HEK293 (cell line): ENCODE measurements around the gene S100A13.

Source experiments
- CTCF ChIA-PET: fragments of 350-600 bp; formaldehyde crosslinking; extraction: SDS; loops from one replicate; lab custom pipeline; 2021; ENCODE audit warnings: antibody characterized with exemption; lab: Yijun Ruan, JAX
- POLR2A ChIA-PET: fragments of 300-600 bp; formaldehyde crosslinking; extraction: SDS; loops from one replicate; lab custom pipeline; 2020; ENCODE audit warnings: antibody characterized with exemption, inconsistent platforms; lab: Yijun Ruan, JAX
- H3K27ac ChIP-seq: fragments of 200-500 bp; sonication (Bioruptor generic); 2 replicates; pipeline ENCODE4 v1.5.1; 2014; ENCODE audit warnings: low read depth, low read length, control low read depth, inconsistent platforms; ENCODE audit errors: extremely low read depth
- H3K36me3 ChIP-seq, 2 experiments: fragments of 200-500 bp in 1 of 2; sonication (Bioruptor generic) in 1 of 2; 1 replicate in 1 of 2; 2 replicates in 1 of 2; pipeline ENCODE4 v1.5.1; 2014 to 2017; ENCODE audit warnings: inconsistent platforms in 2 of 2, low read length in 2 of 2; ENCODE audit not compliant: control insufficient read depth in 2 of 2, insufficient read depth in 1 of 2
- H3K4me1 ChIP-seq: fragments of 200-500 bp; sonication (Bioruptor generic); 2 replicates; pipeline ENCODE4 v1.5.1; 2014; ENCODE audit warnings: mild to moderate bottlenecking, low read length, inconsistent platforms; ENCODE audit not compliant: control insufficient read depth, insufficient read depth
- H3K4me3 ChIP-seq: 2 replicates; pipeline ENCODE4 v1.5.1; 2011; ENCODE audit warnings: low read depth, mild to moderate bottlenecking, control low read depth, low read length, moderate library complexity
- H3K9me3 ChIP-seq: fragments of 200-500 bp; sonication (Bioruptor generic); 2 replicates; pipeline ENCODE4 v1.5.1; 2014; ENCODE audit warnings: low read depth, low read length, inconsistent platforms; ENCODE audit not compliant: control insufficient read depth, insufficient read depth
- BCL11A ChIP-seq: fragments of 450-650 bp; formaldehyde crosslinking; IDR thresholded peaks from 2 replicates; pipeline ENCODE4 v1.5.1; 2016; ENCODE audit warnings: low read depth, missing biosample characterization, missing genetic modification characterization
- EGR2 ChIP-seq: fragments of 450-650 bp; formaldehyde crosslinking; IDR thresholded peaks from 2 replicates; pipeline ENCODE4 v1.5.1; 2016; ENCODE audit warnings: low read depth, missing biosample characterization, missing genetic modification characterization
- GLIS1 ChIP-seq: fragments of 450-650 bp; formaldehyde crosslinking; IDR thresholded peaks from 2 replicates; pipeline ENCODE4 v1.5.1; 2016; ENCODE audit warnings: missing biosample characterization, missing genetic modification characterization
- GLIS2 ChIP-seq: fragments of 450-650 bp; formaldehyde crosslinking; IDR thresholded peaks from 2 replicates; pipeline ENCODE4 v1.5.1; 2016; ENCODE audit warnings: missing biosample characterization, missing genetic modification characterization
- KLF1 ChIP-seq: fragments of 450-650 bp; formaldehyde crosslinking; IDR thresholded peaks from 2 replicates; pipeline ENCODE4 v1.5.1; 2016; ENCODE audit warnings: missing biosample characterization, missing genetic modification characterization
- KLF10 ChIP-seq: fragments of 450-650 bp; IDR thresholded peaks from 2 replicates; pipeline ENCODE4 v1.5.1; 2018; ENCODE audit warnings: missing biosample characterization, mild to moderate bottlenecking, missing genetic modification characterization
- KLF7 ChIP-seq: fragments of 450-650 bp; formaldehyde crosslinking; IDR thresholded peaks from 2 replicates; pipeline ENCODE4 v1.5.1; 2016; ENCODE audit warnings: missing biosample characterization, missing genetic modification characterization, borderline replicate concordance
- PRDM1 ChIP-seq: fragments of 450-650 bp; formaldehyde crosslinking; IDR thresholded peaks from 2 replicates; pipeline ENCODE4; 2016; ENCODE audit warnings: missing biosample characterization, missing genetic modification characterization
- RBAK ChIP-seq: fragments of 450-650 bp; formaldehyde crosslinking; IDR thresholded peaks from 2 replicates; pipeline ENCODE4 v1.5.1; 2016; ENCODE audit warnings: missing biosample characterization, missing genetic modification characterization
- WT1 ChIP-seq: fragments of 450-650 bp; formaldehyde crosslinking; IDR thresholded peaks from 2 replicates; pipeline ENCODE4 v1.5.1; 2016; ENCODE audit warnings: missing biosample characterization, missing genetic modification characterization
- ZBTB17 ChIP-seq: fragments of 450-650 bp; formaldehyde crosslinking; IDR thresholded peaks from 2 replicates; pipeline ENCODE4 v1.5.1; 2016; ENCODE audit warnings: missing biosample characterization, missing genetic modification characterization
- ZFHX2 ChIP-seq: fragments of 450-650 bp; formaldehyde crosslinking; conservative IDR thresholded peaks from 2 replicates; pipeline ENCODE4 v1.5.1; 2016; ENCODE audit warnings: missing biosample characterization, missing genetic modification characterization
- ZFP69B ChIP-seq: fragments of 450-650 bp; formaldehyde crosslinking; IDR thresholded peaks from 2 replicates; pipeline ENCODE4 v1.5.1; 2016; ENCODE audit warnings: missing biosample characterization, missing genetic modification characterization
- ZIC2 ChIP-seq: fragments of 450-650 bp; formaldehyde crosslinking; IDR thresholded peaks from 2 replicates; pipeline ENCODE4 v1.5.1; 2016; ENCODE audit warnings: missing biosample characterization, missing genetic modification characterization
- ZNF114 ChIP-seq: fragments of 450-650 bp; formaldehyde crosslinking; IDR thresholded peaks from 2 replicates; pipeline ENCODE4 v1.5.0; 2017; ENCODE audit warnings: missing biosample characterization, missing genetic modification characterization
- ZNF140 ChIP-seq: fragments of 450-650 bp; formaldehyde crosslinking; IDR thresholded peaks from 2 replicates; pipeline ENCODE4 v1.5.1; 2016; ENCODE audit warnings: missing biosample characterization, missing genetic modification characterization
- ZNF239 ChIP-seq: fragments of 450-650 bp; formaldehyde crosslinking; IDR thresholded peaks from 2 replicates; pipeline ENCODE4 v1.5.1; 2016; ENCODE audit warnings: missing biosample characterization, missing genetic modification characterization
- ZNF266 ChIP-seq: fragments of 450-650 bp; formaldehyde crosslinking; IDR thresholded peaks from 2 replicates; pipeline ENCODE4 v1.5.1; 2016; ENCODE audit warnings: missing biosample characterization, missing genetic modification characterization, low read depth
- ZNF596 ChIP-seq: fragments of 450-650 bp; IDR thresholded peaks from 2 replicates; pipeline ENCODE4 v1.5.0; 2018; ENCODE audit warnings: missing biosample characterization, mild to moderate bottlenecking, missing genetic modification characterization, moderate library complexity
- ZNF76 ChIP-seq: fragments of 450-650 bp; formaldehyde crosslinking; IDR thresholded peaks from 2 replicates; pipeline ENCODE4; 2016; ENCODE audit warnings: low read depth, missing biosample characterization, missing genetic modification characterization, borderline replicate concordance
- ZNF785 ChIP-seq: fragments of 450-650 bp; formaldehyde crosslinking; IDR thresholded peaks from 2 replicates; pipeline ENCODE4 v1.5.1; 2016; ENCODE audit warnings: missing biosample characterization, missing genetic modification characterization
- ZNF792 ChIP-seq: fragments of 450-650 bp; formaldehyde crosslinking; IDR thresholded peaks from 2 replicates; pipeline ENCODE4 v1.5.1; 2016; ENCODE audit warnings: missing biosample characterization, missing genetic modification characterization
- ZSCAN18 ChIP-seq: fragments of 450-650 bp; formaldehyde crosslinking; IDR thresholded peaks from 2 replicates; pipeline ENCODE4 v1.5.1; 2016; ENCODE audit warnings: missing biosample characterization, missing genetic modification characterization

S100A13 gene

GRCh38 chr1:153612111-153612754 is 15.1 kb downstream of the S100A13 start:
- TF ChIP-seq ZIC2 (tag by site-specific recombination) (peak; percentile 78), ZBTB17 (tag by site-specific recombination) (no peak), ZNF792 (tag by site-specific recombination) (no peak), ZNF114 (tag by site-specific recombination) (no peak), GLIS1 (tag by site-specific recombination) (peak; percentile 56), GLIS2 (tag by site-specific recombination) (0 out of 2 replicates have a peak, but pooled peaks have one; percentile 9)
- TF ChIP-seq, all 188 proteins: peak for 3
- Histone ChIP-seq H3K27ac (no peak overlapping the region), H3K4me1 (no peaks in the 10 kb centered on the region), H3K9me3 (no peaks in the 10 kb centered on the region), H3K4me3 (no peak overlapping the region), H3K36me3 (no peaks in the 10 kb centered on the region)
- ChIA-PET POLR2A (interaction anchor here (1.1 to 1.9 kb wide), 2 partner anchors 15 to 22 kb away, joined by 6 to 24 read pairs; partner anchors contain the start of genes CHTOP, S100A1 and S100A13), CTCF (interaction anchor here (0.6 to 4.8 kb wide), 4 partner anchors 15 to 506 kb away, joined by 3 to 28 read pairs (median 4); partner anchors contain the start of genes S100A1 and S100A13)

DNA sequence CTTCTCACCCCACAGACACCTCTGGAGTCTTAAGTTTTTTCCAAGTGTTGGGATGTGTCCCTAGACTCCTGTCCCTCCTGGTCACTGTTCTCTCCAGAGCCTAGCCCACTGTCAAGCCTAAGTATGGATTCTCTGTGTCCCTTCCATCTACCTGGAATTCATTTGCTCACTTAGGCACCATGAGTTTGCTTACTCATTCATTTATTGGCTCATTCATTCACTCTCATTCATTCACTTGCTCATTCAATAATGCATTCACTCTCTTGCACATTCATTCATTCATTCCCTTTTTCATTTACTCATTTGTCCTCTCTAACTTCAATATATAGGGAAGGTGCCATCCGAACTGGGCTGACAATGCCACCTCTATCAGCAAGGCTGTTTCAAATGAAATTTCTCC is 15.9 kb downstream of the S100A13 start:
- CTCF ChIA-PET: interaction anchor here (0.5 to 1.2 kb wide), 3 partner anchors 16 to 48 kb away, joined by 3 to 5 read pairs (median 3); partner anchors contain the start of gene S100A13
- no peaks in the 10 kb centered on the region for H3K36me3 ChIP-seq
- no peaks in the 10 kb centered on the region for H3K9me3 ChIP-seq
- POLR2A ChIA-PET: interaction anchor here (0.7 to 1.1 kb wide), 2 partner anchors 19 to 22 kb away, joined by 3 read pairs; no protein-coding TSS in a partner anchor
- H3K4me3 ChIP-seq: no peak overlapping the region
- no peak overlapping the region for H3K27ac ChIP-seq
- H3K4me1 ChIP-seq: no peaks in the 10 kb centered on the region
- TF ChIP-seq BCL11A (no peak), PRDM1 (peak; percentile 75)

- Histone ChIP-seq H3K4me1 (no peaks in the 10 kb centered on the region), H3K9me3 (no peaks in the 10 kb centered on the region), H3K27ac (no peak overlapping the region), H3K4me3 (no peak overlapping the region), H3K36me3 (no peaks in the 10 kb centered on the region)
- POLR2A ChIA-PET: interaction anchor here (0.7 to 3.3 kb wide), 3 partner anchors 16 to 23 kb away, joined by 3 to 10 read pairs (median 3); partner anchors contain the start of gene S100A13
- CTCF ChIA-PET: interaction anchor here (0.6 to 1.2 kb wide), 2 partner anchors 17 to 49 kb away, joined by 3 to 5 read pairs; partner anchors contain the start of gene S100A13
- TF ChIP-seq EGR2: peak; percentile 24; the same call in 1 of the 2 replicates
- TF ChIP-seq ZNF266: no peak
- no peak for TF ChIP-seq ZSCAN18
- TF ChIP-seq ZNF239 (tag by site-specific recombination): no peak
- no peak for TF ChIP-seq WT1 (tag by site-specific recombination)
- no peak for TF ChIP-seq ZFP69B (tag by site-specific recombination)
- no peak for TF ChIP-seq ZNF785 (tag by site-specific recombination)
- no peak for TF ChIP-seq ZNF140 (tag by site-specific recombination)
- TF ChIP-seq RBAK (tag by site-specific recombination): no peak
- no peak for TF ChIP-seq ZNF792 (tag by site-specific recombination)
- TF ChIP-seq ZFHX2 (tag by site-specific recombination): peak; percentile 66
- 0 out of 2 replicates have a peak, but pooled peaks have one; percentile 20 for TF ChIP-seq KLF1 (tag by site-specific recombination)
- no peak for TF ChIP-seq KLF10 (tag by site-specific recombination)
- TF ChIP-seq ZNF76 (tag by site-specific recombination): no peak
- no peak for TF ChIP-seq KLF7
- no peak for TF ChIP-seq ZNF596
Observed at GRCh38 chr1:153610811-153611301, 16.4 kb downstream of the S100A13 start.
